ENCODE data around the gene GPR27.

The GPR27 gene

DNA sequence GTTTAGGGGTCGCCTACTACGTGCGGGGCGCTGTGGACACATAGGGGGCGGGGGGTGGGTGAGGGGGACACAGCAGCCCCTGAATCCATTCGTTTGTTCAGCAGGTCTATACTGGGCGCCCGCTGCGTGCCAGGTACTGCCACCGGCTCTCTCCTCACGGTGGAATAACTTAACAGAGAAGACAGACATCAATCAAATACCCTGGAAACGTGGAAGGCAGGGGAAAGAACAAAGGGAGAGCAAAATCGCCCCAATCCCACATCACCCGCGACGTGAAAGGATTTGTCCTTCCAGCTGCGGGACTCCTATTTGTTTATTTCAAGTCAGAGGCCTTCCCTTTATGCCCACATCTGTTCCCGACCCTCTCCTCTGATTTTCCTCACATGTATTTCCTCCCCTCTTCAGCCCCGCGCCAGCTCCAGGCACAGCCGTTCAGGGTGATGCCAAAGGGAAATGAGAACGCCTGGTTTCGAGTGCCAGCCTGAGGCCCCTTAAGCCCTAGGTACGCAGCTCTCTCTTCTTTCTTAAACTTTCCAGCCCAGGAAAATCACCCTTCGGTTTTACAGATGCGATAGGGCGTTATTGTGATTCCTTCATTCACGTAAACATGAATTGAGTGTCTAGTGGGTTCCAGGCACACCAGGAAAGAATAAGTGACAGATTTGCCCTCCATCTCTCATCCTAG lies 32.0 kb downstream of the GPR27 start:
- DNase-seq (ENCODE audit: low spot score) = no peak

DNA sequence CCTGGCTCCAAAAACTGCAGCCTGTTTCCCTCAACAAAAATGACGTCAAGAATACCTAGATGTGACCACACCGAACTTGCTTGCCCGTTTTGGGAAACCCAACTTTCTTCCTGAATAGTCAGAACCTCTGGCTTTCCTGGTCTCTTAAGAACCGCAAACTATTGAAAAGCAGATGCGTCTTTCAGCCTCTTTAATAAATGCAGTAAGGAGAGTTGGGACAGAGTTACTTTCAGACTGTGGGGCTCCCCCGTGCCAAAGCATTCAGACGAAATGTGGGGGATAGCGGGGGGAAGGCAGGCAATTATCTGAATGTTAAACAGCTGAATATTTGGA lies 32.5 kb downstream of the GPR27 start:
- DNase-seq (ENCODE audit: low spot score) = no peak

DNA sequence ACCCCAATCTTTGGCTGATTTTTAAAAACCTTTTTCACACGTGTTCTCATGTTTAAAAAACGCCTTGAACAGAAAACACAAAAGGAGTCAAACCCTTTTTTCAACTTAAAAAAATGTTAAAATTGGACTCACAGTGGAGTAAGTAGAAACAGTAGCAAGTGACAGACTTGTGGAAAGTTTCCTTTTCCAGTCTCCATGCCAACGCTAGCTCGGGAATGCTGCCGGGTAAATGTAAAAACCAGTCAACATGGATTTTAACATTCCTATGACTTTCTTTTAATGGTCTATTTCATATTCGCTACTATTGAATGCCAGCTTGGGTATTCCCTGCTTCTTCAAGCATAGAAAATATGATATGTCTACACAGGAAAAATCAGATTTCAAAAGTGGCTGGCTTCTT lies 32.9 kb downstream of the GPR27 start:
- no peak for DNase-seq (ENCODE audit: low spot score)

DNA sequence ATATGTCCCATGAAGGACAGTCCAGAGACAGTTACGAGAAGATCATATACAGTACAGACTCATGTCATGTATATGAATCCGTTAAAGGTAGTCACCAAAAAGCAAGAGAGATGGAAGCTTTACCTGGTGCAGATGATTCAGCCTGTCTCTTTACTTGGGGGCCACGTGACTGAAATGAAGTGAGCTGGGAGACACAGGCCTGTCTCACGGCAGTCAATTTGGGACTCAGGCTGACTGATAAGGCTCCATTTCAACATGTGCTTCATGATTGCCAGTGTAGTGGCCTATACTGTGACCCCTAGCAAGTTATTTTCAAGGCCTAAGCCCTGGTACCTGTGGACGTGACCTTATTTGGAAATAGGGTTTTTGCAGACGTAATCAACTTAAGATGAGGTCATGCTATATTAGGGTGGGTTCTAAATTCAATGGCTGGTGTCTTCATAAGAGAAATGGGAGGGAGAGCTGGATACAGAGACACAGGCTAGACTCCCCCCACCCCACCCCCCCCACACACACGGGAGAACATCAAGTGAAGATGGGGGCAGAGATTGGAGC lies 34.3 kb downstream of the GPR27 start:
- DNase-seq (ENCODE audit: low spot score) = no peak

DNA sequence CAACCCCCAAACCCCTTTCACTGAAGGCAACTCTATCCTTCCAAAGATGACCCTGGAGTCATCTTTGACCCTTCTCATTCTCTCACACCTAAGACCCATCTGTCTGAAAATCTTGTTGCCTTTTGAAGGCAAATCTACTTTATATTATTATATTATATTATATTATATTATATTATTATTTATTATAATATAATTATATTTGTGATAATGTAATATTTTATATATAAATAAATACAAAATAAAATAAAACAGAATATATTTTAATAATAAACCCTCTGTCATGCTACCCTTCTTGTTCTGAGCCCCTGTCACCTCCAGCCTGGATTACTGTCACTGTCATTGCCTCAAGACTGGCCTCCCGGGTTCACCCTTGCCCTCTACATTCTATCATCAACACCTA lies 36.3 kb downstream of the GPR27 start:
- no peak for DNase-seq (ENCODE audit: low spot score)

DNA sequence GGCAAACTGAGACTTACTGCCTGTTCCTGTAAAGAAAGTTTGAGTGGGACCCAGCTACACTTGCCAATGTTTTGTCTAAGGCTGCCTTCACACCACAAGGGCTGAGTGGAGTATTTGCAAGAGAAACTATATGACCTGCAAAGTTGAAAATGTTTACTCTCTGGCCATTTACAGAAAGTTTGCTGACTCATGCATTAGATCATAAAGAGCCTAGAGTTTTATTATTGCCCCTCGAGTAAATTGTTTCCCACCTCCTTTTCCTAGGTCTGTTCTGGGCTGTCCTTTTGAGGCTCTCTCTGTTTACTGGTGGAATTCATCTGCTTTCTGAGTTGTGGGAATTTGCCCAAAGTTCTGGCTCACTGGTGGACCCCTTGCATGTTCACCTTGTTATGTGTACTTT lies 38.0 kb downstream of the GPR27 start:
- DNase-seq (ENCODE audit: low spot score) = no peak

DNA sequence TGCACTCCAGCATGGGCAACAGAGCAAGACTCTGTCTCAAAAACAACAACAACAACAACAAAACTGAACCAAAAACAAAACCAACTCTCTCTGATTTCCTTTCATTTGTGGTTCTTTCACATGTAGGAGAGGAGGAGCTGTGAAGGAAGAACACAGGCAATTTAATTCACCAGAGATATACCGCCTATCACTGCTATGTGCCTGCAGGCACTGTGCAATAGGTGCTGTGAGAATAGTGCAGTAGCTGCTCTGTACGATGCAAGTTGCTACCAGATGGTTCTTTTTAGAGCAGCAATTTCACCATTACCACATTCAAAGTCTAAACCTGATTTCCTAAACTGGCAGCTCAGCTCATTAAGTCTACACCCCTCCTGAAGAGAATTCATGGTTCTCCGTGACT lies 42.6 kb downstream of the GPR27 start:
- no peak for DNase-seq (ENCODE audit: low spot score)

DNA sequence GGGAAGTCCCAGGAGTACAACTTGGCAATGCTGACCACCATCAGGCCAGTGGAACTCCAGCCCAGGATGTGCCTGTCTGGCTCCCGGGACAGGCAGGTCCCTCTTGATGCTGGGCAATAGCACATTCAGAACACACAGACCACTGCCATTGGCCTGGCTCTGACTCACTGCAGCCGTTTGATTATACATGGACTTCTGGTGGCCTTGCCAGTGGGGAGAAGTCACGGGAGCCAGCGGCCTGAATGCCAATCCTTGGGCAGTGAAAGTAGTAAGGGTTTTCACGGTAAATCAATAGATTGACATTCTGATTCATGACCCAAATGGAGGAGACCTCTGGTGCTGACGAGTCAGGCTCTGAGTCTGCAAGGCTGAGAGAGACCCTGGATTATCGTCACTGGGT lies 43.8 kb downstream of the GPR27 start:
- no peak for DNase-seq (ENCODE audit: low spot score)

DNA sequence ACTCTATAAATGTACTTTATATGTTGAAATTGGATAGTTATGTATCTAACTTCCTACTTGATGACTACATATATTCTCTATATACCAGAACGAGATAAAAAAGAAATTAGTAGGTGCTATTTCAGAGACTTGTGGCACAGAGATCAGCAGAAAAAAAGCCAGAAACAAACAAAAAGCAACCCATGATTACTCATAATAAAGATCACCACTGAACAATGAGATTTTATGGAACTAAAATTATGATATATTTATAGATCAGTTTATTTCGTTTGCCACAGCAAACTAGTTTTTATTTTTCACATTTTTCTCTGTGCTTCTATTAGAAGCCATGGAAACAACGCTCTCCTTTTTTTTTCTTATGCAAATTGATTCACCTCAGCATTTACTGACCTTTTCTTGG lies 46.4 kb downstream of the GPR27 start:
- no peak for DNase-seq (ENCODE audit: low spot score)

DNA sequence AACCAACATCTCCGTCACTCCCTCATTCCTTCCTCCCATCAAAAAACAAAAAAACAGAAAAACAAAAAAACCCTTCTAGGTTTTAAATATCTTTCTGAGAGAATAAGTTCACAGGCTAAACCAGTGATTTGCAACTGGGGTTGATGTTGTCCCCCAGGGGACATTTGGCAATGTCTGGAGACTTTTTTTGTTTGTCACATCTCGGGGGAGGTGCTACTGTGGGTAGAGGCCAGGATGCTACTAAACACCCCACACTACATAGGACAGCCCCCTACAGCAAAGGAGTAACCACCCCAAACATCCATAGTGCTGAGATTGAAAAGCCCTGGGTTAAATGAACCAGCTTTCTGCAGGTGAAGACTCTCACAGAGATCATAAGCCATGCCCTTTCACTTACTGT lies 48.3 kb downstream of the GPR27 start:
- DNase-seq (ENCODE audit: low spot score) = no peak

DNA sequence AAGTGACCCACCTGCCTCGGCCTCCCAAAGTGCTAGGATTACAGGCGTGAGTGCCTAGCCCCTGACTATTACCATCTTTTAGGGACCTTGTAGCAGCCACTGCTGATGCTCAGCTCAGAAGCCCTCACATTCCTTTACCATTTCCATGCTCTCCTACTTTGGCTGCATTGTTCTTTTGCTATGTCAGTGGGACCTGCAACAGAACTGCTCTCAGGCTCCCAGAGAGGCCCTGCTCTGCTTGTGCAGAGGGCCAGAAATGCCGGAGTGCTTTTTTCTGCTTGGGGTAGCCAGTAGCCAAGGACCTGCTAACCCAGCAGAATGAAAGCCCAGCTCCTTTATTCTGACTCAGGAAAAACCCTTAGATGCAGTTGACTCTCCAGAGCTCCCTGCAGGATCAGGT lies 49.6 kb downstream of the GPR27 start:
- DNase-seq (ENCODE audit: low spot score) = no peak

DNA sequence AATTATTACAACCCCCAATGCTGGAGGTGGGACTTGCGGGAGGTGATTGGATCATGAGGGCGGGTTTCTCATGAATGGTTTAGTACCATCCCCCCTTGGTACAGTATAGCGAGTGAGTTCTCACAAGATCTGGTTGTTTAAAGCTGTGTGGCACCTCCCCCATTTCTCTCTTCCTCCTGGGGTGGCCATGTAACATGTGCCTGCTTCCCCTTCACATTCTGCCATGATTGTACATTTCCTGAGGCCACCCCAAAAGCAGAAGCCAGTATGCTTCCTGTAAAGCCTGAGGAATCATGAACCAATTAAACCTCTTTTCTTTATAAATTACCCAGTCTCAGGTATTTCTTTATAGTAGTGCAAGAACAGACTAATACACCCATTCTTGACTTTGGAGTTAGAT lies 51.5 kb downstream of the GPR27 start:
- DNase-seq (ENCODE audit: low spot score) = no peak

DNA sequence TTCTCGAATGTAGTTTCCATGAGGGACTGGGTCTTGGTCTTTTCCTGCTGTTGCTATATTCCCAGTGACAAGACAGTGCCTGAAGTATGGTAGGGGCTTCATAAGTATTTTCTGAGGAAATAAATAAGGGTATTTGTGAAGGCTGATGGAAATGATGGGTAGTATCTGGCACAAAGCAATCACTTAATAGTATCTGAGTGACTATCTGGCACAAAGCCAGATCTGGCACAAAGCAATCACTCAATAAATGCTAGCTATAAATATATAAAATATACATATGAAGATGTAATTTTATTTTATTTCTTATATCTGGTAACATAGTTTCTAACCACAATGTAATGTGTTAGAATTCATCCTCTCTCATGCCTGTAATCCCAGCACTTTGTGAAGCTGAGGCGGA lies 52.0 kb downstream of the GPR27 start:
- DNase-seq (ENCODE audit: low spot score) = no peak

All from CD4-positive, alpha-beta T cell treated with Interleukin-6 at 100 ng/mL for 8 hours (primary cell).